ENCODE data around the gene EGFL7.
"Not testable (repeated sequence)": the region's sequence is repeated elsewhere in the genome, so short reads cannot be mapped to it uniquely, and the experiment has no call there.

EGFL7 gene

DNA sequence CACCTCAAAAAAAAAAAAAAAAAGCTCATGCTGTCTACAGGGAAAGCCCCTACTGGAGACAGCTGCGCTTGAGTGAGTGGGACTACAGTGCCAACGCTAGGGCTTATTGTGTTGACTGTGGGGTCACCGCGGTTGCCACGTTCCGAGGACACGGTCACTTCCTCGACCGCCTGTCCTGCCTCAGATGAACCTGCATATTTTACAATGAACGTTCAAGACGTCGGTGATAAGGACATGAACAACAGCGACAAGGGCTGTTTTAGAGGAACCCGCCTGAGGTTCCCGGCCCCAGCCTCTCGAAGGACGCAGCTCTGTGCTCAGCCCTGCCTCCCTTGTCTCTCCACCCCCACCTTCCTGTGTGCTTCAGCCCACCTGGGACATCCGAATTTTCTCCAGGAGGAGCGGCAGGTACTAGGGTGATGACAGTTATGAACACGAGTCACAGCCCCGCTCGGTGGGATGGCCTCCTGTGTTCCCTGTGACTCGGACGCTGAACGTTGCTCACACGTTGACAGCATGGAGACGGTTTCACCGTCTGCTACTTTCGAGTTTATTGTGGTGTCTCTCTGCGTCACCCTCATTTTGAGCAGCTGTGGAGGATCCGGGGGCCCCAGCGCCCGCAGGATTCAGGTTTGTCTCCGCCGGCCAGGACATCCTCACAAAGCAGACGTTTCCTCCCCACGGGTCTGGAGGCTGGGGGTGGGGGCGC, 38.4 kb downstream of the EGFL7 start:
- Histone ChIP-seq H3K27ac (no peak overlapping the region), H3K4me3 (no peak overlapping the region)
- DNase-seq (ENCODE audit: low spot score) = no peak
- TF ChIP-seq, protein P1, sequence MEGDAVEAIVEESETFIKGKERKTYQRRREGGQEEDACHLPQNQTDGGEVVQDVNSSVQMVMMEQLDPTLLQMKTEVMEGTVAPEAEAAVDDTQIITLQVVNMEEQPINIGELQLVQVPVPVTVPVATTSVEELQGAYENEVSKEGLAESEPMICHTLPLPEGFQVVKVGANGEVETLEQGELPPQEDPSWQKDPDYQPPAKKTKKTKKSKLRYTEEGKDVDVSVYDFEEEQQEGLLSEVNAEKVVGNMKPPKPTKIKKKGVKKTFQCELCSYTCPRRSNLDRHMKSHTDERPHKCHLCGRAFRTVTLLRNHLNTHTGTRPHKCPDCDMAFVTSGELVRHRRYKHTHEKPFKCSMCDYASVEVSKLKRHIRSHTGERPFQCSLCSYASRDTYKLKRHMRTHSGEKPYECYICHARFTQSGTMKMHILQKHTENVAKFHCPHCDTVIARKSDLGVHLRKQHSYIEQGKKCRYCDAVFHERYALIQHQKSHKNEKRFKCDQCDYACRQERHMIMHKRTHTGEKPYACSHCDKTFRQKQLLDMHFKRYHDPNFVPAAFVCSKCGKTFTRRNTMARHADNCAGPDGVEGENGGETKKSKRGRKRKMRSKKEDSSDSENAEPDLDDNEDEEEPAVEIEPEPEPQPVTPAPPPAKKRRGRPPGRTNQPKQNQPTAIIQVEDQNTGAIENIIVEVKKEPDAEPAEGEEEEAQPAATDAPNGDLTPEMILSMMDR (IDR thresholded peaks at IDR 0.05) = no peak

DNA sequence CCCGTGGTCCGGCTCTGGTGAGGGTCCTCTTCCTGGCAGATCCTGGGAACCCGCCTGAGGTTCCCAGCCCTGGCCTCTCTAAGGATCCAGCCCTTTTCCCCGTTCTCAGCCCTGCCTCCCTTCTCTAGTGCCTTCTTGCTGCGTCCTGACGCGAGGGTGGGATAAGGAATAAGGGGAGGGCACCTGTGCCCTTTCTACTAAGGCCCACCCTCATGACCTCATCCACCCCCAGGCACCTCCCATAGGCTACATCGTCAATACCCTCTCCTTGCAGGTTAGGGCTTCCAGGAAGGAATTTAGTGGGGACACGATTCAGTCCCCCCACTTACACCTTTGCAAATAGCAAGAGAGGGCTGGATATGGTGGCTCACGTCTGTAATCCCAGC, 38.9 kb downstream of the EGFL7 start:
- no peak overlapping the region for H3K27ac ChIP-seq
- TF ChIP-seq, protein P1 (IDR thresholded peaks at IDR 0.05) = no peak
- no peak overlapping the region for H3K4me3 ChIP-seq
- DNase-seq (ENCODE audit: low spot score) = no peak

DNA sequence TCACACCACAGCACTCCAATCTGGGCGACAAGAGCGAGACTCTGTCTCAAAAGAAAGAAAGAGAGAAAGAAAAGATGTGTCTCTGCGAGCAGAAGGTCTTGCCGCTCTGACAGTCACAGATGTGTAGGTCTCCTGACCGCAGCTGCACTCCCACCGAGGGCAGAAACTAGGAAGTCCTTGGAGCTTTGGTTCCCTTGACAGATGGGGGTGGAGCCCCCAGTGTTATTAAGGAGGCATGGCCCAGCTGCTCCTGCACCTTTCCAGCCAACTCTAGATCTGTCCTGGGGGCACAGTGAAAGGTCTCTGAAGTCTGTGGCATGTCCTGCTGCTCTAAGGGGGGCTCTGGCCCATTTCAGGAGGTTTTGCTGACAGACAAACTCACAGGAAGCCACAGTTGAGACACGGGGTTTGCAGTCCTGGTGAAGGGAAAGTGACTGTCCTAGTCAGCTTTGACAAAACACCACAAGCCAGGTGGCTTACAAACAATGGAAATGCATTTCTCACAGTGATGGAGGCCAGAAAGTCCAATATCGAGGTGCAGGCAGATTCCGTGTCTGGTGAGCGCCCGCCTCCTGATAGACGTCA, 40.7 kb downstream of the EGFL7 start:
- Histone ChIP-seq H3K4me3 (no peak overlapping the region), H3K27ac (no peak overlapping the region)
- TF ChIP-seq, protein P1 (IDR thresholded peaks at IDR 0.05) = no peak
- no peak for DNase-seq (ENCODE audit: low spot score)

DNA sequence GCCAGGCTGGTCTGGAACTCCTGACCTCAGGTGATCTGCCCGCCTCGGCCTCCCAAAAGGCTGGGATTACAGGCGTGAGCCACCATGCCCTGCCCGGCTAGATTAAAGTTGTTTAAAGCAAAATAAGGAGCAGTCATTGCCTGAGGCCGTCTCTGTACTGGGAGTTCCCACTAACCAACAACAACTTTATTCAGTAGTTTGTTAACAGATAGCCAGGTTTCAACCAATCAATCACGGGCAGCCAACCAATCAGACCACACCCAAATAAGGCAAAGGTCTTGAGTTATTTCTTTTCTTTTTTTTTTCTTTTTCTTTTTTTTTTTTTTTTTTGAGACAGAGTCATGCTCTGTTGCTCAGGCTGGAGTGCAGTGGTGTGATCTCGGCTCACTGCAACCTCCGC, 42.0 kb downstream of the EGFL7 start:
- not testable (repeated sequence) for DNase-seq (ENCODE audit: low spot score); H3K27ac ChIP-seq; H3K4me3 ChIP-seq

DNA sequence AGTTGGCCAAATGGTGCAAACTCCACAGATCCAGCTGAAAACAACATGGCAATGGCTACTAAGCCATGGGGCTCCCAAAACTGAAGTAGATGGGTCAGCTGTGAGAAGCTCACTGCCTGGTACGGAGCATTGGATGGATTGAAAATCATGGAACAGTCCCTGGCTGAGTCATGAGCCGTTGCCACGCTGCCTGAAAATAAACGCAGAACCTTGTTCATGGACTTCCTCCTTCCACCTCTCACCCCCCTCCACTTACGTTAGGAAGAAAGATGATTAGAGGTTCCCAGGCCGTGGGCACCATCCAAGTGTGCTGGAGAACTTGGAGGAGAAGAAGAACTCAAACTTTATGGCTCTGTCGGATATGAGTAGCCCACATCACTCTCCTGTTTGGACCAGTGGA, 42.8 kb downstream of the EGFL7 start:
- TF ChIP-seq, protein P1 (IDR thresholded peaks at IDR 0.05) = no peak

DNA sequence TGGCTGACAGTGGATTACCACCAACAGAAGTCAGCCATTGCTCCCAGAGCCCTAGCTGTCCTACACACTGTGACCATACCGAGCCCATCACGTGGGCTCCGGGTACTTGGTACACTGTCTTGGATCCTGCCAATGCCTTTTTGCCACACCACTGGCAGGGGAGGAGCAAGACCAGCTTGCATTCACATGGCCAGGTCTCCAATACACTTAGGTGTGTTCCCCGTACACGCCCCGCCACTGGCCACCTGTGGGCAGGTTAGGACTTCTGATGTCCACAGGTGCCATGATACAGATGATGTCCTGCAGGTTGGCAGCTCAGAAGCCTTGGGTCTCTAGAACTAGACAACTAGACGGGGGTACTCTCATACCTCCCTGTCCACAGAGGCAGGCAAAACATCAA, 44.3 kb downstream of the EGFL7 start:
- TF ChIP-seq, protein P1 (IDR thresholded peaks at IDR 0.05) = no peak
- Histone ChIP-seq H3K27ac (no peak overlapping the region), H3K4me3 (no peak overlapping the region)

More for the DNA sequence above, 42.8 kb downstream of the EGFL7 start:
- no peak overlapping the region for H3K4me3 ChIP-seq
- H3K27ac ChIP-seq = no peak overlapping the region
- DNase-seq (ENCODE audit: low spot score) = no peak

DNA sequence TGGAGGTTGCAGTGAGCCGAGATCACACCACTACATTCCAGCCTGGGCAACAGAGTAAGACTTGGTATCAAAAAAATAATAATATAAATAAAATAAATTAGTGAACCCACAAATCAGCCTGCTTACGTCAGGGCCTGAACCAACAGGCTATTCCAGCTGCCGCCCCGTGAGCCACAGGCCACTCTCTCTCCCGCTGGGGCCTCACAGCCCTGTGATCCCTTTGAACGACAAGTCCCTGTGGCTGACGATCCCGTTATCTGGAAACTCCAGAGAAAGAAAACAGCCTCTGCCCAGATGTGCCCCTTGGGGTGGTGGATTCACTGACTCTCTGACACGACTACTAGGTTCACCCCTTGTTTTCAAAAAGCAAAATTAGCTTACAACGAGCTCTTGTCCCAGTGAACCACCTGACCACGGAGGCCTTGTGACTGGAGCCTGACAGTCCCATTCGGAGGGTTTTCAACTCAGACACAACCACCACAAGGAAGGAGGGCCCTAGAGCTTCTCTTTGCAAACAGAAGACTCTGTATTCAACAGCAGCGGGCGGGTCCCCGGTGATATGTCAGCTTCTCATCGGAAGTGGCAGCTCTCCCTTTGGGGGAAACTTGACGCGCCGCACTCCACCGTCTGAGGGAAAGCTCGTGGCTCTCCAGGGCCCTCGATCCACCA, 45.3 kb downstream of the EGFL7 start:
- no peak for DNase-seq (ENCODE audit: low spot score)
- TF ChIP-seq, protein P1 (IDR thresholded peaks at IDR 0.05) = no peak
- no peak overlapping the region for H3K27ac ChIP-seq
- no peak overlapping the region for H3K4me3 ChIP-seq

More for the DNA sequence above, 44.3 kb downstream of the EGFL7 start:
- no peak for DNase-seq (ENCODE audit: low spot score)
